Measurements from ENCODE around the gene ABLIM2. TPM values are rescaled to one million over a fixed set of nuclear protein-coding genes. Genes with fewer than 3 reads are reported as not detected.

The ABLIM2 gene
- total RNA-seq, 2 experiments from 2014 or later: 0.76 TPM; not detected in 1

GRCh38 chr4:8123389-8123788, 35.2 kb downstream of the ABLIM2 start:
- POLR2A ChIA-PET: no interaction called here
- no peak overlapping the region for H2AFZ ChIP-seq (ENCODE audit: low read length)
- DNase-seq (ENCODE audit: low spot score): no peak
- intact Hi-C loops (cut with micrococcal nuclease; ENCODE audit: unreplicated experiment): no loop called here
- H3K4me1 ChIP-seq (ENCODE audit: insufficient read depth, low read length, poor library complexity, severe bottlenecking): peaks cover 7% of the 10 kb centered on the region
- BruUV-seq (replicated peaks): no TSS peak
- no peaks in the 10 kb centered on the region for H3K36me3 ChIP-seq (ENCODE audit: insufficient read depth, low read length)
- no peak overlapping the region for H3K4me2 ChIP-seq (ENCODE audit: low read length)
- TF ChIP-seq EZH2phosphoT487 (IDR thresholded peaks at IDR 0.05; ENCODE audit: borderline replicate concordance, low read depth, low read length) (no peak), CTCF (conservative IDR thresholded peaks at IDR 0.05; ENCODE audit: low read length) (no peak)
- no peaks in the 10 kb centered on the region for H3K79me2 ChIP-seq (ENCODE audit: insufficient read depth, low read depth, low read length)
- H3K27ac ChIP-seq (ENCODE audit: low read depth, low read length, poor library complexity, severe bottlenecking): no peak overlapping the region
- H3K4me3 ChIP-seq (ENCODE audit: low read depth, low read length, poor library complexity, severe bottlenecking): no peak overlapping the region
- CTCF ChIA-PET (ENCODE audit: unreplicated experiment): no interaction called here
- no peaks in the 10 kb centered on the region for H3K9me2 ChIP-seq (ENCODE audit: insufficient read depth, low read length)
- H4K20me1 ChIP-seq (ENCODE audit: insufficient read depth, low read length): no peaks in the 10 kb centered on the region
- H3K9me3 ChIP-seq (ENCODE audit: low read length): no peaks in the 10 kb centered on the region

- H3K9me3 ChIP-seq (ENCODE audit: low read length): no peaks in the 10 kb centered on the region
- no peaks in the 10 kb centered on the region for H3K36me3 ChIP-seq (ENCODE audit: insufficient read depth, low read length)
- no peak overlapping the region for H2AFZ ChIP-seq (ENCODE audit: low read length)
- H3K4me3 ChIP-seq (ENCODE audit: low read depth, low read length, poor library complexity, severe bottlenecking): no peak overlapping the region
- H3K27ac ChIP-seq (ENCODE audit: low read depth, low read length, poor library complexity, severe bottlenecking): no peak overlapping the region
- TF ChIP-seq EZH2phosphoT487 (IDR thresholded peaks at IDR 0.05; ENCODE audit: borderline replicate concordance, low read depth, low read length) (no peak), CTCF (conservative IDR thresholded peaks at IDR 0.05; ENCODE audit: low read length) (no peak)
- DNase-seq (ENCODE audit: low spot score): no peak
- POLR2A ChIA-PET: no interaction called here
- no peak overlapping the region for H3K4me2 ChIP-seq (ENCODE audit: low read length)
- CTCF ChIA-PET (ENCODE audit: unreplicated experiment): no interaction called here
- no peaks in the 10 kb centered on the region for H4K20me1 ChIP-seq (ENCODE audit: insufficient read depth, low read length)
- peaks cover 8% of the 10 kb centered on the region for H3K4me1 ChIP-seq (ENCODE audit: insufficient read depth, low read length, poor library complexity, severe bottlenecking)
- no TSS peak for BruUV-seq (replicated peaks)
- no peaks in the 10 kb centered on the region for H3K79me2 ChIP-seq (ENCODE audit: insufficient read depth, low read depth, low read length)
- no peaks in the 10 kb centered on the region for H3K9me2 ChIP-seq (ENCODE audit: insufficient read depth, low read length)
- intact Hi-C loops (cut with micrococcal nuclease; ENCODE audit: unreplicated experiment): no loop called here
These were observed 35.9 kb downstream of the ABLIM2 start for GRCh38 chr4:8122746-8123145.

GRCh38 chr4:8121292-8122015, 37.2 kb downstream of the ABLIM2 start:
- H3K36me3 ChIP-seq (ENCODE audit: insufficient read depth, low read length): no peaks in the 10 kb centered on the region
- TF ChIP-seq EZH2phosphoT487 (IDR thresholded peaks at IDR 0.05; ENCODE audit: borderline replicate concordance, low read depth, low read length) (no peak), CTCF (conservative IDR thresholded peaks at IDR 0.05; ENCODE audit: low read length) (no peak)
- H4K20me1 ChIP-seq (ENCODE audit: insufficient read depth, low read length): no peaks in the 10 kb centered on the region
- BruUV-seq (replicated peaks): no TSS peak
- H3K4me2 ChIP-seq (ENCODE audit: low read length): no peak overlapping the region
- no peak for DNase-seq (ENCODE audit: low spot score)
- intact Hi-C loops (cut with micrococcal nuclease; ENCODE audit: unreplicated experiment): no loop called here
- H2AFZ ChIP-seq (ENCODE audit: low read length): no peak overlapping the region
- ChIA-PET CTCF (ENCODE audit: unreplicated experiment) (interaction anchor here (1.0 kb wide), 1 partner anchor 9 kb away, joined by 5 read pairs; no protein-coding TSS in a partner anchor), POLR2A (no interaction called here)
- H3K9me2 ChIP-seq (ENCODE audit: insufficient read depth, low read length): no peaks in the 10 kb centered on the region
- peaks cover 11% of the 10 kb centered on the region for H3K4me1 ChIP-seq (ENCODE audit: insufficient read depth, low read length, poor library complexity, severe bottlenecking)
- H3K4me3 ChIP-seq (ENCODE audit: low read depth, low read length, poor library complexity, severe bottlenecking): no peak overlapping the region
- H3K79me2 ChIP-seq (ENCODE audit: insufficient read depth, low read depth, low read length): no peaks in the 10 kb centered on the region
- no peak overlapping the region for H3K27ac ChIP-seq (ENCODE audit: low read depth, low read length, poor library complexity, severe bottlenecking)
- no peaks in the 10 kb centered on the region for H3K9me3 ChIP-seq (ENCODE audit: low read length)
